Panc1 (cell line): Measurements from ENCODE around the gene SH3BGR.
"Not testable (repeated sequence)": the region's sequence is repeated elsewhere in the genome, so short reads cannot be mapped to it uniquely, and the experiment has no call there.

ENCODE experiments used
- CTCF ChIP-seq: fragments of 450-650 bp; IDR thresholded peaks from 2 replicates; pipeline ENCODE4 v1.5.1; 2017; ENCODE audit warnings: mild to moderate bottlenecking
- POLR2AphosphoS5 ChIP-seq: IDR thresholded peaks from 2 replicates; pipeline ENCODE4 v1.6.1; 2012; ENCODE audit warnings: mild to moderate bottlenecking, low read depth, low read length, moderate library complexity

GRCh38 chr21:39419204-39419603 is 32.6 kb upstream of the SH3BGR start:
- TF ChIP-seq CTCF, POLR2AphosphoS5: not testable (repeated sequence)
